HepG2 (cell line): Measurements from ENCODE around the gene VAX1. TPM values are rescaled to one million over a fixed set of nuclear protein-coding genes. Genes with fewer than 3 reads are reported as not detected.

Experiments used
- ATF7-NPFF ChIP-seq: sonication (generic); formaldehyde crosslinking; IDR thresholded peaks from 2 replicates; pipeline ENCODE4 v1.8.1; 2023; ENCODE audit warnings: mild to moderate bottlenecking, low read depth, missing genetic modification reagents, moderate library complexity
- CSRNP2 ChIP-seq: sonication (generic); formaldehyde crosslinking; conservative IDR thresholded peaks from 2 replicates; pipeline ENCODE4 v1.8.0; 2022; ENCODE audit warnings: low read depth, missing genetic modification reagents
- ZBTB38 ChIP-seq: sonication (generic); formaldehyde crosslinking; IDR thresholded peaks from 2 replicates; pipeline ENCODE4 v1.5.1; 2020; ENCODE audit warnings: mild to moderate bottlenecking, missing genetic modification reagents
- ZBTB7A ChIP-seq: sonication (generic); formaldehyde crosslinking; IDR thresholded peaks from 2 replicates; pipeline ENCODE4 v1.8.0; 2022; ENCODE audit warnings: mild to moderate bottlenecking, missing genetic modification reagents
- ZC3H13 ChIP-seq: sonication (generic); formaldehyde crosslinking; IDR thresholded peaks from 2 replicates; pipeline ENCODE4 v1.8.1; 2023; ENCODE audit warnings: mild to moderate bottlenecking, missing genetic modification reagents, moderate library complexity
- ZNF605 ChIP-seq: sonication (generic); formaldehyde crosslinking; IDR thresholded peaks from 2 replicates; pipeline ENCODE4 v1.8.0; 2022; ENCODE audit warnings: mild to moderate bottlenecking, missing genetic modification reagents
- ZNF782 ChIP-seq: sonication (generic); formaldehyde crosslinking; IDR thresholded peaks from 2 replicates; pipeline ENCODE4 v1.4.0; 2020; ENCODE audit warnings: missing genetic modification reagents, mild to moderate bottlenecking, borderline replicate concordance
- polyA plus RNA-seq, 8 experiments: library from polyadenylated mRNA; depleted of rRNA in 3 of 8; stranded (reverse) in 7 of 8; unstranded in 1 of 8; fragments of >200 nt; fragmentation: Illumina TruSeq in 4 of 8; extraction: Trizol in 4 of 8; gene quantifications; 2 replicates each; pipeline versions ENCODE4 v1.2.1 to v1.2.3, GENCODE V29; 2011 to 2016; ENCODE audit warnings: low read depth in 4 of 8, missing spikeins in 1 of 8, mixed read lengths in 1 of 8; ENCODE audit not compliant: insufficient read depth in 1 of 8
- total RNA-seq, 5 experiments: library from RNA; depleted of rRNA; stranded (reverse); fragments of >200 nt; fragmentation: Illumina TruSeq; extraction: Trizol; gene quantifications; 2 replicates each; pipeline ENCODE4 v1.2.3, GENCODE V29; 2016; ENCODE audit warnings: low read depth in 1 of 5
- TF ChIP-seq, protein P1 (sequence below): sonication (generic); formaldehyde crosslinking; IDR thresholded peaks from 2 replicates; pipeline ENCODE4 v1.4.0; 2020; ENCODE audit warnings: missing genetic modification reagents; ENCODE audit errors: not compliant biosample characterization
- TF ChIP-seq, protein P2 (sequence below): sonication (generic); formaldehyde crosslinking; IDR thresholded peaks from 2 replicates; pipeline ENCODE4 v1.8.0; 2022; ENCODE audit warnings: mild to moderate bottlenecking, missing genetic modification reagents

Gene VAX1
- total and polyA plus RNA-seq, 2 of the 13 experiments (the other 11 are each of a cell fraction or from before 2014, with no cell fraction given): not detected

DNA sequence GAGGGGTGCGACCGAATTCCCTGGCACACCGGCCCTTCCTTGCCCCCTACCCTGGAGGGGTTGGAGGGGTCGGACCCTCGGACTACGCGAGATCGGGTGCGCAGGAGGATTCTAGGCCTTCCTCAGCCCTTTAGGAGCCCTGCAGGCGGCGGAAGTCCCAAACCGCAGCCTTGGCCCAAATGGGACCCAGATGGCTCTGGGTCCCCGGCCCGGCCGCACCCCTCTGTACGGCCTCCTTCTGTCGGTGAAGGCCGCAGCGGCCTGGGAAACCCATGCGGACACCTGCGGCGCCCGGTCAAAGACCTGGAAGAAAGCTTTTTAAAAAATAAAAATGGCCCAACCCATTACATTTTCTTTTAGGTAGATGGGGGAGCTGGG, 2.4 kb upstream of the VAX1 start (continued):
- no peak for TF ChIP-seq ATF7-NPFF (CRISPR knock-in tag)
- TF ChIP-seq ZNF782: no peak
- TF ChIP-seq, protein P1, sequence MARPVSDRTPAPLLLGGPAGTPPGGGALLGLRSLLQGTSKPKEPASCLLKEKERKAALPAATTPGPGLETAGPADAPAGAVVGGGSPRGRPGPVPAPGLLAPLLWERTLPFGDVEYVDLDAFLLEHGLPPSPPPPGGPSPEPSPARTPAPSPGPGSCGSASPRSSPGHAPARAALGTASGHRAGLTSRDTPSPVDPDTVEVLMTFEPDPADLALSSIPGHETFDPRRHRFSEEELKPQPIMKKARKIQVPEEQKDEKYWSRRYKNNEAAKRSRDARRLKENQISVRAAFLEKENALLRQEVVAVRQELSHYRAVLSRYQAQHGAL (CRISPR knock-in tag): no peak
- no peak for TF ChIP-seq CSRNP2 (CRISPR knock-in tag)
- TF ChIP-seq, protein P2, sequence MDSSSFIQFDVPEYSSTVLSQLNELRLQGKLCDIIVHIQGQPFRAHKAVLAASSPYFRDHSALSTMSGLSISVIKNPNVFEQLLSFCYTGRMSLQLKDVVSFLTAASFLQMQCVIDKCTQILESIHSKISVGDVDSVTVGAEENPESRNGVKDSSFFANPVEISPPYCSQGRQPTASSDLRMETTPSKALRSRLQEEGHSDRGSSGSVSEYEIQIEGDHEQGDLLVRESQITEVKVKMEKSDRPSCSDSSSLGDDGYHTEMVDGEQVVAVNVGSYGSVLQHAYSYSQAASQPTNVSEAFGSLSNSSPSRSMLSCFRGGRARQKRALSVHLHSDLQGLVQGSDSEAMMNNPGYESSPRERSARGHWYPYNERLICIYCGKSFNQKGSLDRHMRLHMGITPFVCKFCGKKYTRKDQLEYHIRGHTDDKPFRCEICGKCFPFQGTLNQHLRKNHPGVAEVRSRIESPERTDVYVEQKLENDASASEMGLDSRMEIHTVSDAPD (CRISPR knock-in tag): no peak
- no peak for TF ChIP-seq ZBTB7A (CRISPR knock-in tag)
- TF ChIP-seq ZNF605 (CRISPR knock-in tag): no peak
- TF ChIP-seq ZC3H13 (CRISPR knock-in tag): no peak
- TF ChIP-seq ZBTB38 (CRISPR knock-in tag): no peak
